Right atrium auricular region (tissue), 2 donors: ENCODE measurements around the gene CTDP1. TPM values are rescaled to one million over a fixed set of nuclear protein-coding genes. Genes with fewer than 3 reads are reported as not detected.

ENCODE experiments used
- DNase-seq: peaks from one replicate; pipeline ENCODE4 v3.0.0-alpha.2; 2019; ENCODE audit warnings: low spot score
- H3K27ac ChIP-seq, 2 donors: fragments of 200-600 bp; sonication (generic); 1 replicate in 1 of 2; 2 replicates in 1 of 2; pipeline ENCODE4 v1.5.1; 2016 to 2019
- H3K27me3 ChIP-seq, 2 donors: fragments of 200-600 bp; sonication (generic); one replicate each; pipeline versions ENCODE4 v1.5.1 to v1.6.0; 2017 to 2019
- H3K36me3 ChIP-seq: fragments of 200-600 bp; sonication (generic); one replicate; pipeline ENCODE4 v1.5.1; 2016
- H3K4me1 ChIP-seq, 2 donors: fragments of 200-600 bp; sonication (generic); one replicate each; pipeline versions ENCODE4 v1.5.1 to v1.6.0; 2017 to 2019
- H3K4me3 ChIP-seq, 2 donors: fragments of 200-600 bp; sonication (generic); 1 replicate in 1 of 2; 2 replicates in 1 of 2; pipeline ENCODE4 v1.5.1; 2017 to 2019; ENCODE audit warnings: mild to moderate bottlenecking in 1 of 2, moderate library complexity in 1 of 2
- H3K9me3 ChIP-seq, 2 donors: fragments of 200-600 bp; sonication (generic); one replicate each; pipeline ENCODE4 v1.5.1; 2019
- total RNA-seq, 2 donors: library from RNA; depleted of rRNA; stranded (reverse); fragments of >200 nt; gene quantifications; one replicate each; pipeline ENCODE4 v1.1.0, GENCODE V29; 2016
- TF ChIP-seq, protein P1 (sequence below), 2 donors: fragments of 200-600 bp; sonication (generic); IDR thresholded peaks; one replicate each; pipeline ENCODE4 v1.5.1; 2019; ENCODE audit warnings: antibody characterized with exemption in 2 of 2

CTDP1 gene
- total RNA-seq, 2 donors from 2014 or later = 6.3 to 9.2 TPM

DNA sequence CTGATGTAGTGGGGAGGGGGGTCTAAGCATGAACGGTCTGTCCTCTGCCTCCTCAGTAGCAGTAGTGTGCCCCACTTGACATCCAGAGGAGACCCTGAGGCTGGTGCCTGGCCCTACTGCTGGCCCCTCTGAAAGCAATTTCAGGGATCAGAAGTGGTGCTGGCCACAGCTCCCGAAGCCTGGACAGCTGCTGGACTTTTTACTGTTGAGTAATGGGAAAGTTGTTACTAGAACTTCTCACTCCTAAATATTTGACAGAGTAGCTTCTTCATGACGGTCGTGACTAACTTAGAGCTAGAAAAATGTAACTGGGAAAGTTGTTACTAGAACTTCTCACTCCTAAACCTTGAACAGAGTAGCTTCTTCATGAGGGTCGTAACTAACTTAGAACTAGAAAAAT lies 23.3 kb downstream of the CTDP1 start:
- Histone ChIP-seq H3K27me3 (no peaks in the 10 kb centered on the region), H3K9me3 (no peaks in the 10 kb centered on the region), H3K36me3 (peaks cover 68% of the 10 kb centered on the region), H3K27ac (no peak overlapping the region), H3K4me1 (no peaks in the 10 kb centered on the region), H3K4me3 (no peak overlapping the region)
- TF ChIP-seq, protein P1, sequence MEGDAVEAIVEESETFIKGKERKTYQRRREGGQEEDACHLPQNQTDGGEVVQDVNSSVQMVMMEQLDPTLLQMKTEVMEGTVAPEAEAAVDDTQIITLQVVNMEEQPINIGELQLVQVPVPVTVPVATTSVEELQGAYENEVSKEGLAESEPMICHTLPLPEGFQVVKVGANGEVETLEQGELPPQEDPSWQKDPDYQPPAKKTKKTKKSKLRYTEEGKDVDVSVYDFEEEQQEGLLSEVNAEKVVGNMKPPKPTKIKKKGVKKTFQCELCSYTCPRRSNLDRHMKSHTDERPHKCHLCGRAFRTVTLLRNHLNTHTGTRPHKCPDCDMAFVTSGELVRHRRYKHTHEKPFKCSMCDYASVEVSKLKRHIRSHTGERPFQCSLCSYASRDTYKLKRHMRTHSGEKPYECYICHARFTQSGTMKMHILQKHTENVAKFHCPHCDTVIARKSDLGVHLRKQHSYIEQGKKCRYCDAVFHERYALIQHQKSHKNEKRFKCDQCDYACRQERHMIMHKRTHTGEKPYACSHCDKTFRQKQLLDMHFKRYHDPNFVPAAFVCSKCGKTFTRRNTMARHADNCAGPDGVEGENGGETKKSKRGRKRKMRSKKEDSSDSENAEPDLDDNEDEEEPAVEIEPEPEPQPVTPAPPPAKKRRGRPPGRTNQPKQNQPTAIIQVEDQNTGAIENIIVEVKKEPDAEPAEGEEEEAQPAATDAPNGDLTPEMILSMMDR (IDR thresholded peaks at IDR 0.05) = no peak
- no peak for DNase-seq

DNA sequence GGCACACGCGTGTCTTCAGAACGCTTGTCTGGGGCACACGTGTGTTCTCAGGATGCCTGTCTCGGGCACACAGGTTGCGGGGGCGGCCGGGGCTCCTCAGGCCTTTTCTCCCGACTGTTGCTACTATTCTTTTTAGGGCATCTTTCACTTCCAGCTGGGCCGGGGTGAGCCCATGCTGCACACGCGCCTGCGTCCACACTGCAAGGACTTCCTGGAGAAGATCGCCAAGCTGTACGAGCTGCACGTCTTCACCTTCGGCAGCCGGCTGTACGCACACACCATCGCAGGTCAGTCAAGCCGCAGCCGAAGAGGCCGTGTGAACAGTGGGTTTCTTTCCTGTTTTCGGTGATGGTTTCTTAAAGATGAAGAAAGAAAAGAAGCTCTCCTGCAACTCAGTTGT lies 25.0 kb downstream of the CTDP1 start:
- DNase-seq = no peak
- Histone ChIP-seq H3K27me3 (no peaks in the 10 kb centered on the region), H3K9me3 (no peaks in the 10 kb centered on the region), H3K4me1 (no peaks in the 10 kb centered on the region), H3K36me3 (peaks cover 56% of the 10 kb centered on the region), H3K27ac (no peak overlapping the region), H3K4me3 (no peak overlapping the region)
- TF ChIP-seq, protein P1 (IDR thresholded peaks at IDR 0.05) = no peak

DNA sequence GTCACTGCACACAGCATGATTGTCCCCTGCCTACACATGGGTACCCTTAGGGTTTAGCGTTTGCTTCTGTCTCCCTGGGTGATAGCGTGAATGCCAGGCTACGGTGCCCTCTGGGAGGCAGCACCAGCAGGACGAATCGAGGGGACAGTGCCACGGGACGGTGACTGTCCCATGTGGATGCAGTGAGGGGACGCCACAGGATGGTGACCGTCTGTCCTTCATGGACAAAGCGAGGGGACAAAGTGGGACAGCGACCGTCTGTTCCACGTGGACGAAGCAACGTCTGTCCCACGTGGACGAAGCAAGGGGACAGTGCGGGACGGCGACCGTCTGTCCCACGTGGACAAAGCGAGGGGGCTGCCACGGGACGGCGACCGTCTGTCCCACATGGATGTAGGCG lies 25.7 kb downstream of the CTDP1 start:
- no peaks in the 10 kb centered on the region for H3K4me1 ChIP-seq
- H3K27me3 ChIP-seq = no peaks in the 10 kb centered on the region
- H3K36me3 ChIP-seq = peaks cover 55% of the 10 kb centered on the region
- H3K27ac ChIP-seq = no peak overlapping the region
- no peak for DNase-seq
- TF ChIP-seq, protein P1 (IDR thresholded peaks at IDR 0.05) = no peak
- no peaks in the 10 kb centered on the region for H3K9me3 ChIP-seq
- no peak overlapping the region for H3K4me3 ChIP-seq

DNA sequence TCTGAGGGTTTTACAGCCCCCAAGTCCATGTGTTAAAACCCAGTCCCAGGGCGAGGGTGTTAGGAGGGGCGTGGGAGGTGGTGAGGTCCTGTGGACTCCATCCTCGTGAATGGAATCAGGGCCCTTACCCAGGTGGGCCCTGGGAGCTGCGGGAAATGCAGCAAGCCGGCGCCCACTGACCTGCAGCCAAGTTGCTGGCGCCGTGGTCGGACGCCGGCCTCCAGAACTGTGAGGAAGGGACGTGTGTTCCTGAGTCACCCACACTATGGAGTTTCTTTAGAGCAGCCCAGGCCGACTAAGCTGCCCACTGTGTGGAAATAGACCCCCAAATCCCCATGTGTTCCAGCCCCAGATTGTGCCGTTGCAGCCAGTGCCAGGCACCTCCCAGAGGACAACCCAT lies 26.4 kb downstream of the CTDP1 start:
- Histone ChIP-seq H3K27ac (no peak overlapping the region), H3K36me3 (peaks cover 49% of the 10 kb centered on the region), H3K4me3 (no peak overlapping the region), H3K27me3 (no peaks in the 10 kb centered on the region), H3K9me3 (no peaks in the 10 kb centered on the region), H3K4me1 (no peaks in the 10 kb centered on the region)
- TF ChIP-seq, protein P1 (IDR thresholded peaks at IDR 0.05) = no peak
- DNase-seq = no peak

DNA sequence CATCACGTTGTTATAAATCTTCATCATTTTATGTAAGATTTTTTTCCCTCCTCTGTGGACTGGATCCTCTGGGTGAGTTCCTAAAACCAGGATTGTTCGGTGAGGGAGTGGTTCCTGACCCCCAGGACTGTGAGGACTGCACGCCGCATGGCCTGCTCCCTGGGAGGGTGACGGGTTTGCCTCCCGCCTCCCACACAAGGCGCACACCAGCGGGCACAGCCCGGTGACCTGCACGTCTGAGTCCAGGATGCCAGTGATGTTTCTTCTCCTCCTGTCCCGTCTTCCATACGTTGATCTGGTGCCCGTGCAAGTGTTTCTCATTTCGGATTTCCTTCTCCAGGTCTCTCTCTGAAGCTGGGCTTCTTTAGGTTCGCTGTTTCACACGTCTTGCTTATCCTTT lies 27.1 kb downstream of the CTDP1 start:
- Histone ChIP-seq H3K4me1 (no peaks in the 10 kb centered on the region), H3K36me3 (peaks cover 48% of the 10 kb centered on the region), H3K9me3 (no peaks in the 10 kb centered on the region), H3K27me3 (no peaks in the 10 kb centered on the region), H3K27ac (no peak overlapping the region), H3K4me3 (no peak overlapping the region)
- TF ChIP-seq, protein P1 (IDR thresholded peaks at IDR 0.05) = no peak
- DNase-seq = no peak

DNA sequence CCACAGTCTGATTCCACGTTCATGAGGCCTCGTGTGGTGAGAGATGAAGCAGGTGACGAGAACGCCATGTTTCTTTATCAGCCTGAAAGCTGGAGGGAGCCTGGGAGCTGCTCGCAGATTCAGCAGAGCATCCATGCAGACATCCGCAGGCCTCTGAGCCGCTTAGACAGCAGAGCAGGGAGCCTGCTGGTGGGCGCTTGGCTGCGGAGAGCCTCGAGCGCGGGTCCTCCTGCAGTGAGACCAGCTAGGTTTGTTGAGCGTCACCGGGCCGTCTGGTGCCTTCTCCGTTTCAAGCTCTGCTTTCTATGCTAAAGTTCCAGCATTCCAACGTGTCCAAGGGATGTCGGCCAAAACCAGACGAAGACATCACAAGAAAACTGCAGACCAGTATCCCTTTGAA lies 27.6 kb downstream of the CTDP1 start:
- Histone ChIP-seq H3K36me3 (peaks cover 48% of the 10 kb centered on the region), H3K4me3 (no peak overlapping the region), H3K27ac (no peak overlapping the region), H3K27me3 (no peaks in the 10 kb centered on the region), H3K9me3 (no peaks in the 10 kb centered on the region), H3K4me1 (no peaks in the 10 kb centered on the region)
- DNase-seq = no peak
- TF ChIP-seq, protein P1 (IDR thresholded peaks at IDR 0.05) = no peak
